ELF-1 (cell line): ENCODE results near the gene PCYT2.

Experiments
- DNase-seq: peaks from one replicate; pipeline ENCODE4 v3.0.0-alpha.2; 2016; ENCODE audit warnings: low read depth, low spot score

PCYT2 gene

GRCh38 chr17:81944858-81945257, 33.7 kb upstream of the PCYT2 start:
- DNase-seq: no peak

DNA sequence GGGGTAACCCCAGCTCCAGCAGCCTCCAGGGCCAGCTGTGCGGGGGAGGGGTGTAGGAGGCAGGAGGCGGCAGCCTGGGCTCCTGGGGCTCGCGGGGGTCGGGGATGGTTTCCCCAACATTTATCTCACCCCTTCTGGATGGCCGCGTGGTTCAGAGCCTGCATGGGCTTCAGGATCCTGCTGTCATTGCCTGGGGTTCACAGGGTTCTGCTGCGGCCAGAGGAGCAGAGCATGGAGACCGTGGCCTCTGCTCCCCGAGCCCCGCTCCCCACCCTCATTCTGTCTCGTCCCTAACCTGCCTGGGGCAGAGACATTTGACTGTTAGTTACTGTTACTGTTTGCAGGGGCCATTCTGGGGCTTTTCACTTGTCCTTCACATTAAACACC, 31.0 kb upstream of the PCYT2 start:
- no peak for DNase-seq

GRCh38 chr17:81941484-81942166, 30.4 kb upstream of the PCYT2 start:
- DNase-seq: no peak

- DNase-seq: no peak
Observed at GRCh38 chr17:81940538-81941483, 29.6 kb upstream of the PCYT2 start.

- DNase-seq: no peak
Observed at GRCh38 chr17:81939881-81940385, 28.7 kb upstream of the PCYT2 start.

GRCh38 chr17:81939218-81939617, 28.0 kb upstream of the PCYT2 start:
- no peak for DNase-seq

DNA sequence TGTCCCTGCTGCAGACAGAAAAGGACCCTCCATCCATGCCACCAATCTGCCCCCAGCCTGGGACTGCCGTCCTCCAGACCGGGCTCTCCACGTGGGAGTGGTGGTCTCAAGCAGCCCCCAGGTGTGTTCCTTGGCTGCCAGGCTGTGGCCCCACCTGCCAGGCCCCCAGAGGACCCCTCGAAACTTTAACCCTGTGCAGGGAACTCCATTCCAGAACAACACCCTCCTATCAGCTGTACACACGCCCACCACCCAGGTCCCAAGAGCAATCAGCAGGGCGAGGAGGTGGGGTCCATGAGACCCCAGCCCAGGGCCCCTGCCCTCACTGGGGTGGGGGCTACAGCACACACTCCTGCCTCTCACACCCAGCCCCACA, 24.5 kb upstream of the PCYT2 start:
- no peak for DNase-seq

DNA sequence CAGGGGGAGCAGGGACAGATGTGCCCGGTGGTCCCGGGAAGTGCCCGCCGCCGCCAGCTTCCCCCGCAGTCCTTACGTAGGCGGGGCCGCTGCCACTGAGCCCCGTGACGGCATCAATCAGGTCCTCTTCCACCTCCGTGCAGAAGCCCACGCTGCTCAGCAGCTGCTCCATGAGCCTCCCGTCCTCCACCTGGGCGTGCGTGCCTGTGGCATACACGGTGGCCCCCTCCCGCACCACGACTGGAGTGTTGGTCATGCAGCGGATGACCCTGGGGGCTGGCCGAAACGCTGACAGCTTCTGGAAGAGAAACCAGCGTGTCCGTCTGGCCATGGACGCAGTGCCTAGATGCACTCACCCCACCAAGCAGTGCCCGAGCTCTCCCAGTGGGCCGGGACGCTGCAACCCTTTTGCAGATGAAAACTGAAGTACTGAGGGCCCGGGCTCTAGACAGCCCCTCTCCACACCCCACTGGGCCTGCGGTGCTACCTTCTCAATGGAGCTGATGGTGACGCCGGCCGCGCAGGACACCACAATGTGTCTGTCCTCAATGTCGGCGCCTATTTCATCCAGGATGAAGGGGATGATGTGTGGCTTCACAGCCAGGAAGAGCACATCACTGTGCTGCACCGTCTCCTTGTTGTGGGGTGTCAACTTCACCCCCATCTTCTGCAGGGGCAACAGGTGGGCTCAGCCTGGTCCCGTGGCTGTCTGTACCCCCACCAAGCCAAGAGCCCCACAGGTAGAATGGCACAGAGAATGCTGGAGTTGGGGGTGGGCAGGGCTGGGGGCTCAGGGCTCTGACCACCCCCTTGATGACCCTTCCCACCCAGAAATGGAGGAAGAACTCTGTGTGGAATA, 23.9 kb upstream of the PCYT2 start:
- DNase-seq: no peak

- DNase-seq: no peak
Observed at GRCh38 chr17:81934098-81934757, 23.0 kb upstream of the PCYT2 start.

DNA sequence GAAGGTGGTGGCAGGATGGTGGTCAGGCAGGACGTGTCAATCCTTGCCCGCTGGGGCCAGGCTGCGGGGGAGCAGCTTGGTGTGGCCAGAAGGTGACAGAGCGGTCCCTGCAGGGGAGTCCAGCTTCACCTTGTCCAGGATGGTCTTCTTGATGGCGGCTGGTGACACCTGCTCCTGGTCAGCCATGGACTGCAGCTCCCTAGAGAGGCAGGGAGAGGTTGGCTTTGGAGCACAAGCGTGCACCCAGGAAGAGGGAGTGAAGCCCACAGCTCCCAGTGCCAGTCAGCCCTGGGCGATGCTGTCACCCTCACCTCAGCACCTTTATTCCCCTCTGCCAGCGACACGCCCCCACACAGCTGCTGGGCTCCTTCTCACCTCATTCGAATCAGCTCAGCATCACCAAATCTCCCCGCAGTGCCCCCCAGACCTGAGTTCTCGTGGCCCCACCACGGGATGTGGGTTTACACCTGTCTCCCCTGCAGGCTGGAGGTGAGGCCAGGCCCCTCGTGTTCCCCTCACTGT, 22.0 kb upstream of the PCYT2 start:
- DNase-seq: no peak

DNA sequence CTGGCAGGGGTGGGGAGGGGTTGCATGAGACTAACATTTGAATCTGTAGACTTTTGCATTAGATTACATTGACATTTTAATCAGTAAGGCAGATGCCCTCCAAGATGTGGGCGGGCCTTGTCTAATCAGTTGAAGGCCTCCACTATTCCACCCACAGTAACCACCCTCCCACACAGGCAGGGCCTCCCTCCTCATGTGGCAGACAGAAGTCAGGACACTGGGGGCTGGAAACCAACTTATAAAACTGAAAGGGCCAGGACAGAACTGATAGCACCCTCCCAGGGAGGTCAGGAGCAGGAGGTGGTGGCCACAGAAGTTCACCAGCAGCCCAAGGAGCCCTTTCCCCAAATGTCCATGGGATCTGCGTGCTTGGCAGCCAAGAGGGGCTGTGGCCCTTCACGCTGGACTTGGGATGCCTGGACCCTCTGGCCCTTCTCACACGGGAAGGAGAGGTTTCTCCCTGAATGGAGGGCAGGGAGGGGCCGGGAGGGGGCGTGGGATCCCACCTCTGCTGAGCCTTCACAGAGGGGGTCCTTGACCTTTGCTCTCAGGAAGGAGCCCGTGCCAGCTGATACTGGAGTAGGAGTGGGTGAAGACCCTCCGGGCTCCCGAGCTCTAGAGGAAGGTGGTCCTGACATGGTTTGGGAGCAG, 21.3 kb upstream of the PCYT2 start:
- no peak for DNase-seq

DNA sequence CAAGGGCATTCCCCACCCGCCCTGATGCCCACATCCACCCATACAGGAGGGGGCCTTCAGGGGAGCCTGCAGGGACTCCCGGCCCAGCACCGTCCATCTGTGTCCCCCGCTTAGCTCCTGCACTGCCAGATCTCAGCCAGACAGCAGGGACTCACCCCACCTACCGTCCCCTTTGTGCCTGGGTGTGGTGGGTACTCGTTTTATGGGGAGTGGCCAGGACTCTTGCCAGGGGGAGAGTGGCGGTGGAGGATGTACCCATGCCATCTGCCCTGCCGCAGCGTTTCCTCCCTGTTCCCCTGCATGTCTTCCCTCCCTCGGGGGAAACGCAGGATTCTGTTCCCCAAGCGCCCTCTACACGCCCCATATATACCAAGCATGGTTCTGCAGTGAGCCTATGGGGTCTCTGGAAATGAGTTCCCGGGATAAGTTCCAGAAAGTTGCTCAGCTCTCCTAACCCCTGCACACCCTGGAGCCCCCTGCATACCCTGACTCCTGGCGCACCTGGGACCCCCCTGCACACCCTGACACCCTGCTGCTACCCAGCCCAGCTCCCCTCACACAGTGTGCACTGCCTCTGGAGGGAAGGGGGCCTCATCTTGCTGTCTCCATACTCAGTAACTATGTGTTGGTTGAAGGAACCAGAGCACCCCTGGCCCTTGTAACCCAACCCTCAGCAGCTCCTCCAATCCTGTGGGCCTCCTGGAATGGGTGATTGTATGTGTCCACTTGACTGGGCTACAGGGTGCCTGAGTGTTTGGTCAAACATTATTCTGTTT, 20.5 kb upstream of the PCYT2 start:
- DNase-seq: no peak

- DNase-seq: no peak
Observed at GRCh38 chr17:81931189-81931556, 20.0 kb upstream of the PCYT2 start.

DNA sequence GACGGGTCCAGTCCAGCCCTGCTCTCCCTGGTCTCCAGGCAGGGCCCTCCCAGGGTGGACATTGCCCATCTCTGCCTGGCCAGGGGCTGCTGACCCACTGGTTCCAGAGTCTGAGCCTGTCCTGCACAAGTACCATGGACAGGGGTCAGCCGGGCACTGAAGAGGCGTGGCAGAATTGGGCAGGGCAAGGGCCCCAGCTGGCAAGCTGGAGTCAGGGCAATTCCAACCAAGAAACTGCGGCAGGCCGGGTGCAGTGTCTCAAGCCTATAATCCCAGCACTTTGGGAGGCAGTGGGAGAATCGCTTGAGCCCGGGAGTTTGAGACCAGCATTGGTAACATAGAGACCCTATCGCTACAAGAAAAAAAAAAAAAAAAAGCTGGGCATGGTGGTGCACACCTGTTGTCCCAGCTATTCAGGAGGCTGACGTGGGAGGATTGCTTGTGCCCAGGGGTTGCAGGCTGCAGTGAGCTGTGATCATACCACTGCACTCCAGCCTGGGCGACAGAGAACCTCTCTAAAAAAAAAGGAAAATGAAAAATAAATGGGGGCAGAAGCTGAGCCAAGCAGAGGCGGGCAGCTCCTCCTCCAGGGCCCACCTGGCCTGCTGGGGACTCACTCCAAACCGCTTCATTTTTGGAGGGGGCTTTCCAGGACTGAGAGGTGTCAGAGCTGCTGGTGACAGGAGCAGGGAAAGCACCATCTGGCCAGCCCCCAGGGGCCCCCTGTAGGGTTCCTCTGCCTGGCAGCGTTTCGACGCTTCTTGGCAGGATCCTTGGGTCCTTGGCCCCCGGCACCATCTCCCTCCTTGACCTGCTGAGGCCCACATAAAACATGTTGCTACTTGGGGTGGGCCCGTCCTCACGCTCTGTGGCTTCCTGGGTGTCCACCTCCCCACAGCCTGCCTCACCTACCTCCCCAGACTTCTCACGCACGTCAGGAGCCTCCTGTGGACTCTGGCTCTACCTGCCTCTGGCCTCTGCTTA, 19.2 kb upstream of the PCYT2 start:
- DNase-seq: no peak

DNA sequence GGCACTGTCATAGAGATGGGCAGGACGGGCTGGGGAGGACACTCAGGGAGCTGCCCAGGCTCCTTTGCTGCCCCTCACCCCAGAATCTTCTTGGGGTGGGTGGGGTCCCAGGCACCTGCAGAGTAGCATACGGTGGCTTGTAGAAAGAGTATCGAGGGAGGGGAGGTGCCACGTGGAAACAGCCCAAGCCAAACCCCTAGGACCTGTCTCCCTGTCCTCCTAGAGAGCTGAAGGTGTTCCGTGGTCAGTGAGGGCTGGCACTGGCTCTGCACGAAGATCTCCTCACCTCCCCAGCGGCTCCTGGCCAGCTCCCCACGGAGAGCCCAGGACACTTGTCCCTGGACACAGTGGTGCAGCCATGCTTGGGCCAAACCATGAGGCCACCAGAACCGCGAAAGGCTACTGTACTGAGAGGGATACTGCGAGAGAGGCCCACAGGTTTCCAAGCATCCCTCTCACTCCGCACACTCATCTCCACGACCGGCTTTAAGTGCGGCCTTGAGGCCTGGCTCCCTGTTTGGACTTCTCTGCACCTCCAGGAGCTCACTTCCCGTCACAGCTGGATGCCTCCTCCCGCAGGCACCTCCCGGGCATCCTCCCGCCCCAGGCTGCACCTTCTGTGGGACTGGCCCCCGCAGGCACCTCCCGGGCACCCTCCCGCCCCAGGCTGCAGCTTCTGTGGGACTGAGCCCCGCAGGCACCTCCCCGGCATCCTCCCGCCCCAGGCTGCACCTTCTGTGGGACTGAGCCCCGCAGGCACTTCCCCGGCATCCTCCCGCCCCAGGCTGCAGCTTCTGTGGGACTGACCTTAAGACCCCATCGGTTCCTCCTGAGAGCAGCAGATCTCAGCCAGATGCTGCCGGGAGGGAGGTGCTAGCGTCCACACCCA, 18.3 kb upstream of the PCYT2 start:
- DNase-seq: no peak

DNA sequence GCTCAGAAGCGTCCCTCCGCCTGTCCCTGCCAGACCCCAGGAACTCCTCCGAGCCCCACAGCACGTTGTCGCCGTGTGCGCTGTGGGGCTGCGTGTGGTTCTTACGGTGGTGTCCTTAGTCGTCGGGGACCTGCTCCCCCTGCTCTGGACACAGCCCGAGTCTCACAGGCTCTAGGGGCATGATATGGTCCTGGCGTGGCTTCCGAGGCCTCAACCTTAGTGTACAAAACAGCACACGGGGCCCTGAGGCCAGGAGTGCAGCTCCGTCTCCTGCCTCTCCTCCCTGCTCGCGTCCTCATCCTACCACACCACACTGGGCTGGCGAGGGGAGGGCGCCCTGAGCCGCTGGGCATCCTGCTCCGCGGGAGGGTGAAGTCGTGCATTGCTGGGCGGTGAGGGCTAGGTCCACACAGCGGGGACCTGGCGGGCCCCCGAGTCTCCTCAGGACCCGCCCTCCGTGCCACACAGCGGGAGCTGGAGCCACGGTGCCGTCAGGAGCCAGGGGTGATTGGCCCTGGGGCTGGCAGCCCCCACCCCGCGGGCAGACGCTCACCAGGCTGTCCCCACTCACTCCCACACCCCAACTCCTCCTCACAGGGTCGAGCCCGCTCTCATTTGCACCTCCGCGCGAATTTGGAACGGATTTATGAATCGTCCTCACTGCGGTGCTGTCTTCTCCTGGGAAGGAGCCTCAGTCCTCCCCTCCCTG, 17.5 kb upstream of the PCYT2 start:
- DNase-seq: peak; percentile 54
